ENCODE results near the gene SCYL1. TPM values are rescaled to one million over a fixed set of nuclear protein-coding genes. Genes with fewer than 3 reads are reported as not detected.

SCYL1 gene
- total and polyA plus RNA-seq, 4 donors = 33.7 to 62.0 (median 52.6) TPM

DNA sequence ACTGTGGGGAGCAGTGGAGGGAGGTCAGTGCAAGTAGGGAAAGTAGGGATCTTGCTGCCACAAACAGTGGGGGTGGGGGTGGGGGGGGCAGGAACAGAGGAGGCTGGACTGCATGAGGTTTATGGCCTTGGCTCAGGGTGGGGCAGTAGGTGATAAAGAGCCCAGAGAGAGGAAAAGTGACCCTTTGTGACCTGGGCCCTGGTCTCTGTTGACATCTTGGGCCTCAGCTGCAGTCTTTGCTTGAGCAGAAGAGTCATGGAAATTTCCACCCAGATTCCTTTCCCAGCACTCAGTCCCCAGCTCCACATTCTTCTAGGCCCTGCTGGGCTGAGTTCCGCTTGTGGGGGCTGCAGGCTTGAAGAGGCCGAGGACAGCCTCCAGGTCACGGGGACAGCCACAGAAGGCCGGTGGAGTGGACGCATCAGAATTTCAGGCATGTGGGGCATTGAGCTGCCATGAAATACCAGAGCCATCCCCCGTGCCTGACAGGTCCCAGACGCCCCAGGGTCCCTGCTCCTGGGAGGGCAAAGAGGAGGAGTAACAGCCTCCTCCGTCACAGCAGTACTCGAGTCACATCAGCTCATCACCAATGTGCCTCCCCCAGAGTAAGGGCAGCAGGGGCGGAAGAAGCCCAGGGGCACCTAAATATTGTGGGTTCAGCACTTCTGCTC lies 35.7 kb upstream of the SCYL1 start:
- H3K9me3 ChIP-seq (ENCODE audit: control insufficient read depth in 4 of 4, low read length in 3 of 4) = no peaks in the 10 kb centered on the region
- TF ChIP-seq JUND (IDR thresholded peaks at IDR 0.05) (peak in 1 of 2 donors; percentile 11), RXRA (IDR thresholded peaks at IDR 0.05) (peak; percentile 37 to 58), RAD21 (IDR thresholded peaks at IDR 0.05) (no peak), SP1 (IDR thresholded peaks at IDR 0.05) (peak; percentile 68), NR2F2 (IDR thresholded peaks at IDR 0.05) (peak; percentile 89), REST (IDR thresholded peaks at IDR 0.05) (peak; percentile 39)
- no peaks in the 10 kb centered on the region for H3K36me3 ChIP-seq (ENCODE audit: control insufficient read depth in 4 of 4, insufficient read depth in 3 of 4, low read depth in 1 of 4, low read length in 3 of 4)
- H3K4me3 ChIP-seq (ENCODE audit: low read depth in 1 of 3, low read length in 3 of 3) = no peak overlapping the region
- peak overlapping the region in 1 of 2 donors; percentile 19 for H3K9ac ChIP-seq (ENCODE audit: low read depth in 1 of 2, low read length in 2 of 2)
- H3K27me3 ChIP-seq (ENCODE audit: control insufficient read depth in 4 of 4, insufficient read depth in 4 of 4, low read length in 3 of 4) = no peaks in the 10 kb centered on the region
- peak overlapping the region; percentile 89 to 97 for H3K27ac ChIP-seq (ENCODE audit: low read depth in 1 of 2, low read length in 2 of 2)
- peaks cover 12 to 54% (median 29%) of the 10 kb centered on the region in 4 donors for H3K4me1 ChIP-seq (ENCODE audit: control insufficient read depth in 4 of 4, insufficient read depth in 4 of 4, low read length in 3 of 4)
- 84% methylated on average over 10 of the region's 10 CpGs for WGBS
- DNase-seq (ENCODE audit: low spot score) = no peak

DNA sequence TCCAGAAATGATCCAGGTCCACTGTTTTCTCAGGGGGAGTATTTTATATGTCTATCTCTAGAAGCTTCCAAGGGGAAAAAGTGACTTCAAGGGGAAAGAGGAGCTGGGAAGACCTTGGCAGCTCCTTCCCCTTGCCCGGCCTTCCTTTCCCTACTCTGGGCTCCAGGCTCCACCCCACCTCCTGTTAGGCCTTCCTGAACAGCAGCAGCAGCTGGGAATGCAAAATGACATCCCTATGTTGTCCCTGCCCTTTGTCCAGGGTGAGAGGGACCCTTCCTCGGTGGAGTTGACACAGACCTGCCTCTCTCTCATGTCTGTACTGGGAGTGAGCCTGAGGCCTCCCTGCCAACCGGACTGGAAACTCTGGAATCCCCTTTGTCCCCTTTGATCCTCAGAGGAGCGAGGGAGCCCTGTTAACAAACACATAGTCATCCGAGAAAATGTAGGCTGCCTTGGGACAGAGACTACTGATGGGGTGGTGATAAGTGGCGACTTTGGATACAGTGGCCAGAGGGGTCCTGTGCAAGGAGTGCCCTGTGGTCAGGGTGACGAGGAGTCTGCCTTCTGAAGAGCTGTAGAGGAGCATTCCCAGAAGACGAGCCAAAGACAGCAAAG lies 35.1 kb upstream of the SCYL1 start:
- Histone ChIP-seq H3K4me1 (ENCODE audit: control insufficient read depth in 4 of 4, insufficient read depth in 4 of 4, low read length in 3 of 4) (peaks cover 12 to 57% (median 29%) of the 10 kb centered on the region in 4 donors), H3K9ac (ENCODE audit: low read depth in 1 of 2, low read length in 2 of 2) (peak overlapping the region in 1 of 2 donors; percentile 19), H3K9me3 (ENCODE audit: control insufficient read depth in 4 of 4, low read length in 3 of 4) (no peaks in the 10 kb centered on the region), H3K27ac (ENCODE audit: low read depth in 1 of 2, low read length in 2 of 2) (peak overlapping the region; percentile 89 to 97), H3K4me3 (ENCODE audit: low read depth in 1 of 3, low read length in 3 of 3) (no peak overlapping the region), H3K36me3 (ENCODE audit: control insufficient read depth in 4 of 4, insufficient read depth in 3 of 4, low read depth in 1 of 4, low read length in 3 of 4) (no peaks in the 10 kb centered on the region), H3K27me3 (ENCODE audit: control insufficient read depth in 4 of 4, insufficient read depth in 4 of 4, low read length in 3 of 4) (no peaks in the 10 kb centered on the region)
- TF ChIP-seq ZBTB33 (IDR thresholded peaks at IDR 0.05) (no peak), HNF4A (conservative IDR thresholded peaks at IDR 0.05) (no peak), RXRA (IDR thresholded peaks at IDR 0.05) (no peak), JUND (IDR thresholded peaks at IDR 0.05) (no peak), SP1 (IDR thresholded peaks at IDR 0.05) (no peak), FOXA2 (IDR thresholded peaks at IDR 0.05) (no peak), NR2F2 (IDR thresholded peaks at IDR 0.05) (no peak), FOXA1 (IDR thresholded peaks at IDR 0.05) (no peak)
- TF ChIP-seq, protein P1, sequence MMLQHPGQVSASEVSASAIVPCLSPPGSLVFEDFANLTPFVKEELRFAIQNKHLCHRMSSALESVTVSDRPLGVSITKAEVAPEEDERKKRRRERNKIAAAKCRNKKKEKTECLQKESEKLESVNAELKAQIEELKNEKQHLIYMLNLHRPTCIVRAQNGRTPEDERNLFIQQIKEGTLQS (IDR thresholded peaks at IDR 0.05) = no peak
- TF ChIP-seq, protein P2, sequence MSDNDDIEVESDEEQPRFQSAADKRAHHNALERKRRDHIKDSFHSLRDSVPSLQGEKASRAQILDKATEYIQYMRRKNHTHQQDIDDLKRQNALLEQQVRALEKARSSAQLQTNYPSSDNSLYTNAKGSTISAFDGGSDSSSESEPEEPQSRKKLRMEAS (IDR thresholded peaks at IDR 0.05) = no peak
- TF ChIP-seq, protein P3, sequence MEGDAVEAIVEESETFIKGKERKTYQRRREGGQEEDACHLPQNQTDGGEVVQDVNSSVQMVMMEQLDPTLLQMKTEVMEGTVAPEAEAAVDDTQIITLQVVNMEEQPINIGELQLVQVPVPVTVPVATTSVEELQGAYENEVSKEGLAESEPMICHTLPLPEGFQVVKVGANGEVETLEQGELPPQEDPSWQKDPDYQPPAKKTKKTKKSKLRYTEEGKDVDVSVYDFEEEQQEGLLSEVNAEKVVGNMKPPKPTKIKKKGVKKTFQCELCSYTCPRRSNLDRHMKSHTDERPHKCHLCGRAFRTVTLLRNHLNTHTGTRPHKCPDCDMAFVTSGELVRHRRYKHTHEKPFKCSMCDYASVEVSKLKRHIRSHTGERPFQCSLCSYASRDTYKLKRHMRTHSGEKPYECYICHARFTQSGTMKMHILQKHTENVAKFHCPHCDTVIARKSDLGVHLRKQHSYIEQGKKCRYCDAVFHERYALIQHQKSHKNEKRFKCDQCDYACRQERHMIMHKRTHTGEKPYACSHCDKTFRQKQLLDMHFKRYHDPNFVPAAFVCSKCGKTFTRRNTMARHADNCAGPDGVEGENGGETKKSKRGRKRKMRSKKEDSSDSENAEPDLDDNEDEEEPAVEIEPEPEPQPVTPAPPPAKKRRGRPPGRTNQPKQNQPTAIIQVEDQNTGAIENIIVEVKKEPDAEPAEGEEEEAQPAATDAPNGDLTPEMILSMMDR (IDR thresholded peaks at IDR 0.05; ENCODE audit: low read depth, low read length, missing input control) = no peak
- WGBS = 78% methylated on average over 8 of the region's 8 CpGs
- DNase-seq (ENCODE audit: low spot score) = no peak
